GM15510 (cell line): ENCODE measurements around the gene VENTX.

ENCODE experiments used
- POLR2A ChIP-seq: IDR thresholded peaks from 3 replicates; pipeline ENCODE4 v1.6.1; 2011; ENCODE audit warnings: borderline replicate concordance; ENCODE audit not compliant: insufficient read length; ENCODE audit errors: extremely low read depth

The VENTX gene

DNA sequence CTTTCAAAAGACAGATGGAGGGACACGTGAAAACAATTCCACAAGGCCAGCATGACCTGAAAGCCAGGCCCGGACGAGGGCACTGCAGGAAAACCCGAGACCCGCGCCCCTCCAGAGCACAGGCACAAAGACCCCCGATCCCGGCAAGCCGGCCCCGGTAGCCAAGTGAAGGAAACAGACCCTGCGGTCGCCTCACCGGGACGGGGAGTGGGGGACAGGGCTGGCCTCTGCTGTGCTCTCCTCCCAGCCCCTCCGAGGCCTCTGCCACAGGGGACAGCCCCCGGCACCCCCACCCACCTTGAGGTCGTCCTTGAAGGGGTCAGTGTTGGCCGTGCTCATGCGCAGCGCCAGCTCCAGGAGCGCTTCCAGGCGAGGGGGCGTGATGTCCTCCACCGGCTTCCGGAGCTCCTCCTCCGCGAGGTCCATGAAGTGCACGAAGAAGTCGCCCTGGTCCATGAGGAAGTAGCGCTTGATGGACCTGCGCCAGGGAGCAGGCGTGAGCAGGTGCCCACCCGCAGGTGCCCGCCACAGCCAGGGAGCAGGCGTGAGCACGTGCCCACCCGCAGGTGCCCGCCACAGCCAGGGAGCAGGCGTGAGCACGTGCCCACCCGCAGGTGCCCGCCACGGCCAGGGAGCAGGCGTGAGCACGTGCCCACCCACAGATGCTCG, 50.3 kb downstream of the VENTX start:
- no peak for TF ChIP-seq POLR2A

DNA sequence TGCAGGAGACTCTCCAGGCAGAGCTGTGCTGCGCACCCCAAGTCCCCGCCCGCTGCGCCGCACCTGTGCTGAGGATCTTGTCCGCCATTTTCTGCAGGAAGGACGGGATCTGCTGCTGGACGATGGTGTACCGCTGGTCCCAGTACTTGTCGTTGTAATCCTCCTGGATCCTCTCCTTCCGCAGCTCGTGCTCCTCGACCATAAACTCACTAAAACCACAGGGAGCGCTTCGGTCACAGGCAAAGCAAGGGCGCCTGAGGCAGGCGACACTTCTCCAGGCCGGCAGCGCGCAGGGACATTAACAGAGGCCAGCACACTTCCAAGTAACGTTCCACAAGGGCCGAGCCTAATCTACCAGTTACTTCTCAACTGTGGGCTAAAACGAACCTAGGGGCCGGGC, 52.1 kb downstream of the VENTX start:
- TF ChIP-seq POLR2A = no peak
